8988T (cell line): ENCODE results near the gene STIM2.
"Not testable (repeated sequence)": the region's sequence is repeated elsewhere in the genome, so short reads cannot be mapped to it uniquely, and the experiment has no call there.

Experiments used
- DNase-seq: peaks from one replicate; pipeline ENCODE4 v3.0.0; 2011

STIM2 gene

DNA sequence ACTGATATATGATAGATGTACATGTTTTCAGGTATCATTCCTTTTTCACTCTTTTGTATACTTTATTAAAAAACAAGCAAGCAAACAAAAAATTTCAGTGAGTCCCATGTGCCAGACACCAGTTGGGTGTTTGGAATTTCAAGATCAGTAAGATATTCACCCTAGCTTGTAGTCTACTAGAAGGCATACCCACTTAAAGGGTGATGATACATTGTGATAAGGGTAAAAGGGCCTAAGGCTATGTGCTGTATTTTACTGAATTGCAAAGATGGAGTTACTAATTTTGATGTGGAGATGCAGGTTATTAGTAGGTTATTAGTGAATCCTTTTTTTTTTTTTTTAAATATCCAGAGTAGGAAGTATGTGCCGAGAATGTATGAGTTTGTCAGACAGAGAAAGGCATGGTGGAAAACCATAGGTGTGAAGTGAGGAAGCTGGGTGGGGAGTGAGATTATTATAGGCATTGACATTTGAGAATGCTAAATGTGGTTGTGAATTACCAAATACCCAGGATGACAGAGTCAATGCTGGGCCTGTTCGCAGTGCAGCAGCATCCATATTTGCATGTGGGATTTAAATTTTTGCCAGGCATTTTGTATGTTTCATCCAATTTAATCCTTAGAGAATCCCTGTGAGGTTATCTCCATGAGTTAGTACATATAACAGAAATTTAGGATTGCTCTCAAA lies 10.1 kb downstream of the STIM2 start:
- no peak for DNase-seq

DNA sequence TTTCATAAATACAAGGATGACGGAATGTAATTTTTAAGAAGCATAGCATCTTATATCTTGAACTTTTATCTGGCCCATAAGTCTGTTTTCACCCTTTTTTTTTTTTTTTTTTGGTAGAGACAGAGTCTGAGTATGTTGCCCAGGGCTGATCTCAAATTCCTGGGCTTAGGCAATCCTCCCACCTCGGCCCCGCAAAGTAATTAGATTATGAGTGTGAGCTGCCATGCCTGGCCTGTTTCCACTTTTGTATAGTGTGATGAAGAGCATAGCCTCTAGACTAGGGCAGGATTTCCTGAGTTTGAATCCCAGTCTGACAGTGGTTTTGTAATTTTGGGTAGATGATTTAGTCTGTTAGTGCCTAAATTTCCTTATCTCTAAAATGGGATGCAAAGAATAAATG lies 11.0 kb downstream of the STIM2 start:
- no peak for DNase-seq

DNA sequence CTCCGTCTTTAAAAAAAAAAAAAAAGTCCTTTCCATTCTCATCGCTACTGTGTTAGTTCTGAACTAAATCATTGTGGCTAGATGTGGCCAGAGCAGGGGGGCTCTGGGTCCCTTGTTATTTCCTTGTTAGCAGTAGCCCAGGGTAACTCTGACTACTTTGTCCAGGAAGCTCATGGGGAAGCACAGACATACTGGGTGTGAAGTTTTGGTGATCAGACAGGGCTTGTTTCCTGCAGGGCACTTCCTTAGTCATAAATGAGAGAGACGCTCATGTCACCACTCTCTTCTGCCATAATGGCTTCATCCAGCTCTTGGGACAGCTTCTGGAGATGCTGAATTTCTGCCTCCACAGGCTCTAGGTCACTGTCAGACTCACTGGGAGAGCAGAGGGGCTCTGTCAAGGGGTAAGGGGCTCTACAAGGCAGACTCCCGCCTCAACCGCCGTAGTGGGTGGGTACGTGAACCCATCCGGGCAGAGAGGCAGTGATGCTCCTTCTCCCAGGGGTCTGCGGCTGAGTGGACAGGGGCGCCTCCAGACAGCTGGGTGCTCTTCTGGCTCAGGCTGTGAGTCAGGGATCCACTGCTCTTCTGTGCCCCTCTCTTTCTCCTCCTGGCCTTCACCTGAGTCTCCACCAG lies 12.9 kb downstream of the STIM2 start:
- no peak for DNase-seq

DNA sequence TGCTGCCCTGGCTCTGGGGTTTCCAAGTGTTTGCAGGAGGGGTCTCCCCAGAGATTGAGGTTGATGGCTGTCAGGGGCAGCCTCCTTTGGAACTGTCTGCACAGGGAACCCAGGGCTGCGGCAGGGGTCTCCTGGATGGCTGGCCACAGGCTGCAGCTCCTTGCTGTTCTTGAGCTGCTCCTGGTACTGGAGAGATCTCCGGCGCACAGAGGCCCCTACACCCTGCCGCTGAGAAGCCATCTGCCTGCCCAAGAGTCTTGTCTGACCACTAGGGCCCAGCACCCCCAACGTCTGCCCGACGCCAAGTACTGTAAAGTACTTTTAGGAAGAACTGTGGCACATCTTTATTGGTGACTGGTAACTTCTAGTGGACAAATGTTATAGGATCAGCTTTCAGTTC lies 13.5 kb downstream of the STIM2 start:
- DNase-seq, result no peak

DNA sequence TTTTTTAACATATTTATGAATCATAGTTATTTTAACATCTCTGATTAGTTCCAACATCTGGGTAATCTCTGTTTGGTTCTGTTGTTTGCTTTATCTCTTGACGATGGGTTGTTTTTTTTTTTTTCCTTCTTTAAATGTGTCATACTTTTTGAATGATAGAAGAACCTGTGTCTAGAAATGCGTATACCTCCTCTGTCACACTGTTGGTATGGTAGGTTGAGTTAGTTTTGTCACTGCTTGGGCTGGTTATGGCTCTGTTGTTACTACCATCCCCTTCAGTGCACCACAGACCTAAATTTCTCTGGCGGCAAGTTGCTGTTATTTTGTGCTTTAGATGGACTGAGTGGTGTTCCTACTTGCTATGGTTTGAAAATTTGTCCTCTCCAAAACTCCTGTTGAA lies 16.8 kb downstream of the STIM2 start:
- no peak for DNase-seq

DNA sequence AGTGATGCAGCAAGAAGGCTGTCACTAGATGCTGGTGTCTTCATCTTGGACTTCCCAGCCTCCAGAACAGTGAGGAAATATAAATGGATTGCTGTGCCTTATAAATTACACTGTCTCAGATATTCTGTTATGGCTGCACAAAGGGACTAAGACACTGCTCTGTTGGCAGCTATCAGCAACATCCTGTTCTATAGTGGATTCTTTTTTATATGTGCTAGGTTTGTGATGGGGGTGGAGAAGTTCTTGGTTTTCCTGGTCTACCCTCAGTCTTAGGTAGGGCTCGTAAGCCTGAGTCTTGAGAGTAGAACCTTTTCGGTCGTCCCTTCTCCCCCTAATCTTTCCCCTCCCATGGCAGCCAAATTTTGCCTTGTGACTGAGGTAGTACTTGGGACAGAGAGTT lies 17.3 kb downstream of the STIM2 start:
- DNase-seq, result no peak

DNA sequence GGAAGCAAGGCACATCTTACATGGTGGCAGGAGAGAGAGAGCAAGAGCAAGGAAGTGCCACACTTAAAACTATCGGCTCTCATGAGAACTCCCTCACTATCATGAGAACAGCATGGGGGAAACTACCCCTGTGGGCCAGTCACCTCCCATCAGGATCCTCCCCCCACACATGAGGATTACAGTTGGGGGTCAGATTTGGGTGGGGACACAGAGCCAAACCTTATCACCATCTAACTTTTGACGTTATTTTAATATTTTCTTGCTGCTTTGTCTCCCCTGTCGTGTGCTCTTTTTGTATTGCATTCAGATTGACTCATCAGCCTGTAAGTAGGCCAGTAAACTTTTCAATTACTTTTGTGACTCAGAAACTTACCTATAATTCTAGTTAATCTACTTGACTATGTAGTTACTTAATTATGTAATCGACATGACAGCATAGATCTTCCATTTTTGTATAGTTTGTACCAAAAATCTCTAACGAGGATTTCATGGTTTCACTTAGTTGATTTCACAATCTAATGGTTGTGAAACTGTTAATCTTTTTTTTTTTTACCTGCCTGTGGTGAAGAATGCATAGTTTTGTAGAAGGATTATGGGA lies 18.3 kb downstream of the STIM2 start:
- DNase-seq, result no peak

DNA sequence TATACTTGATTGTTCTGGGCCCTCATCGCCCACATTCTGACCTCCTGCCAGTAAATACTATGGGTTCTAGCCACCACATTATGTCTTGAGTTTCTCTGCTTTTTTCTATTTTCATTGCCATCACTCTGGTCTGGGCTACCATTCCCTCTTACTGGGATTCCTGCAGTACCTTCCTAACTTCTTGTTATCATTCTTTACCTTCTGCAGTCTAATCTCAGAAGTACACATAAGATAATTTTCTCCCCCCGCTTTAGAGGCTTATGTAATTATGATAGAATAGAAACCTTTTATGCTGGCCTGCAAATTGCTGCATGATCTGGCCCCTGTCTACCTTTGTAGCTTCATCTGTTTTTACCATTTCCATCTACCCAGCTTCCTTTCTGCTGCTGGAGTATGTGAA lies 19.2 kb downstream of the STIM2 start:
- DNase-seq, result no peak

DNA sequence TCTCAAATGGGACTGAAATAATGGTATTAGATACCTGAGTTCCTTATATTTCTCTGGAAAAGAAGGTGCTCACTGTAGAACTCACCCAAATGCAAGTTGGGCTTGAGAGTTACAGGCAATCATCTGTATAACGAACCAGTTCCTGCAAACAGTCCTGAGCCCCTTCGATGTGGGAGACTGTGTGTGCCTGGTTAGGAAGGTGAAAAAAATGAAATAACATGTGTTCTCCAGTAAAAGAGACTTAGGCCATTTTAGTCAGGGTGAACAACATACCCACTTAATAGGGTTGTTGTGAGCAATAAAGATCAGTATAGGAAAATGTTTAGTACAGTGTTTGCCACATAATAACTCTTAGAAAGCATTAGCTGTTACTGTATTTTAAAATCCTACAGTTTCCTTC lies 23.4 kb downstream of the STIM2 start:
- DNase-seq, result no peak

DNA sequence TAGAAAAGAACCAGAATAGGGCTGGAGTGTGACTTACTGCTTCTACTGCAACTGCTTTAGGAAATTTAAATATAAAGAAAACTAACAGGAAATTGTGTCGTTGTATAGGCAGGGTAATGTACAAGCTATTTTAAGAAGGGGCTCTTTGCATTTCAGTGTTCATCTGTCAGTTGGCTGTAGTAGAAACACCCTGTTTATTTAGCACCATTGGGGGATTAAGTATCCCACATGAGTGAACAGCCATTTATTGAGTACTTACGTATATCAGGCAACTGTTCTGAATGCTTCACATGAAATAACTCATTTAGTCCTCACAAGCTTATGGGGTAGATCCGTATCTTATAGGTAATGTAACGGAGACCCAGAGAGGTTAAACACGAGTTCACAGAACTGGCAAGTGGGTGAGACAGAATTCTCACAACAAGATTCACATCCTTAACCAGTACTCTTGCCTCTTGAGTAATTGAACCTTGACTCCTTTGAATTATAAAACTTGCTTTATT lies 23.9 kb downstream of the STIM2 start:
- no peak for DNase-seq

DNA sequence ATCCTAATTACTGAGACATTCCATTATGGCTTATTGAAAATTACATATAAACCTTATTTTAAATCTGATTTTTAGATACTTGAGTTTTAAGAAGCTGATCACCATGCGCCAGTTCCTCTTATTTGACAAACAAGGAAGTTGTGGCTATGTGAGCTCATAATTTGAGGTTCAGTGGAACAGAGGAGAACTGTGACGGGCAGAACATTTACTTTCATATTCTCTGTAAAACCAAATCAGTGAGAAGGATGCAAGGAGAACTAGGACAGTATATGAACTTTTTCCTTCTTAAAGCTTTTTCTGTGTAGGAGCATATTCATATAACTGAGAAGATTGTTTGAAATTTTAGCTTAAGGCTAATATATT lies 25.3 kb downstream of the STIM2 start:
- DNase-seq, result no peak

DNA sequence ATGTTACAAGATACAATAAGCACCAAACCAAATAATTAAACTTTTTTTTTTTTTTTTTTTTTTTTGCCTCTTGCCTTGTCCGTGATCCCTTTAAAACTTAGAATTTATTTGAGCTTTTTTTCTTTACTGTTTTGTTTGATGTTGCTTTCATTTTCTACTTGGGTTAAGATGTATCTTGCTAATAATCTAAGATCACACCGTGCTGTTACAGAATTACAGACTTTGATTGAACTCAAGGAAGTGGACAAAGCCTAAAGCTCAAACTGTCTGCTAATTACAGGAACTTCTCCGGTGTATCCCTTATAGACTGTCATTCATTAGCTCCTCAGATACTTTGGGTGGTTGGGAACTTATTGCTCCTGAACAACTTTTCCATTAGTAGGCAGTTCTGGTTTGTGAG lies 26.5 kb downstream of the STIM2 start:
- DNase-seq, result no peak

DNA sequence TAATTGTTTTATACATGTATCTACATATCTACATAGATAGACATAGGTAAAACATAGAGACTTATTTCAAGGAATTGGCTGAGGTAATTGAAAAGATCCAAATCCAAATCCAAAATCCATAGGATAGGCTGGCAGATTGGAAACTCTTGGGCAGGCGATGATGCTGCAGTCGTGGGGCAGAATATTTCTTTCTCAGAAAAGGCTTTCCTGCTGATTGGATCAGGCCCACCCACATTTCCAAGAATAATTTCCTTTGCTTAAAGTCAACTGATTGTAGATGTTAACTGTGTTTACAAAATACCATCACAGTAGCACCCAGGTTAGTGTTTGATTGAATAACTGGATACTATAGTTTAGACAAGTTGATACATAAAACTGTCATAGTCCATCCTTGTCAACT lies 27.2 kb downstream of the STIM2 start:
- DNase-seq, result no peak

DNA sequence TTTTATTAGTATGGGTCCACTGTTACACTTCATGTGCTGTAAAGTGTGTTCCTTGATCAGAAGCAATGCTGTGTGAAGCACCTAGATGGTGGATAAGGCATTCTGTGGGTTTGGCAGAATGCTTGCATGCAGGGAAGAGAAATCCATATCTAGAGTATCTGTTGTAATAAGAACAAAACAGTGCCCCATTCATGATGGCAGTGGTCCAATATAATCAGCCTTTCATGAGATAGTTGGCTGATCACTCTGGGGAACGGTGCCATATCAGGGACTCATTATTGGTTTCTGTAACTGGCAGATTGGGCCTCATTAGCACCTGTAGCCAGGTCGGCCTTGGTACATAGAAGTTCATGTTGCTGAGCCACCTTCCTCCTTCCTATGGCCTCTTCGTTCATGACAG lies 28.7 kb downstream of the STIM2 start:
- DNase-seq, result no peak

DNA sequence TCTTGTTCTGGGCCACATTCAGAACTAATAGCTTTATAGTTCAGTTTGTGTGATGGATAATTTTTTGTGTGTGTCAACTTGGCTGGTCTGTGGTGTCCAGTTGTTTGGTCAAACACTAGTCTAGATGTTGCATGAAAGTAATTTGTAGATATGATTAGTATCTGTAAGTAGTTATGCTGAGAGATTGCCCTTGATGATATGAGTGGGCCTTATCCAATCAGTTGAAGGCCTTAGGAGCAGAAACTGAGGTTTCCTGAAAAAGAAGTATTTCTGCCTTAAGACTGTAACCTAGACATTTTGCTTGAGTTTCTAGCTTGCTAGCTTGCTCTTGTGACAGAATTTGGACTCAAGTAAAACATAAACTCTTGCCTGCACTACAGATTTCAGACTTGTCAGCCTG lies 30.4 kb downstream of the STIM2 start:
- DNase-seq, result no peak

DNA sequence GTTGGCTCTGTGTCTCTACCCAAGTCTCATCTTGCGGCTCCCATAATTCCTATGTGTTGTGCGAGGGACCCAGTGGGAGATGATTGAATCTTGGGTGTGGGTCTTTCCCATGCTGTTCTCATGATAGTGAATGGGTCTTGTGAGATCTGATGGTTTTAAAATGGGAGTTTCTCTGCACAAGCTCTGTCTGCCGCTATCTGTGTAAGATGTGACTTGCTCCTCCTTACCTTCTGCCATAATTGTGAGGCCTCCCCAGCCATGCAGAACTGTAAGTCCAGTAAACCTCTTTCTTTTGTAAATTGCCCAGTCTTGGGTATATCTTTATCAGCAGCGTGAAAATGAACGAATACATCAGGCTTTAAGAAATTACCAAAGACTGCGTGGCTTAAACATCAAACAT lies 31.2 kb downstream of the STIM2 start:
- no peak for DNase-seq

DNA sequence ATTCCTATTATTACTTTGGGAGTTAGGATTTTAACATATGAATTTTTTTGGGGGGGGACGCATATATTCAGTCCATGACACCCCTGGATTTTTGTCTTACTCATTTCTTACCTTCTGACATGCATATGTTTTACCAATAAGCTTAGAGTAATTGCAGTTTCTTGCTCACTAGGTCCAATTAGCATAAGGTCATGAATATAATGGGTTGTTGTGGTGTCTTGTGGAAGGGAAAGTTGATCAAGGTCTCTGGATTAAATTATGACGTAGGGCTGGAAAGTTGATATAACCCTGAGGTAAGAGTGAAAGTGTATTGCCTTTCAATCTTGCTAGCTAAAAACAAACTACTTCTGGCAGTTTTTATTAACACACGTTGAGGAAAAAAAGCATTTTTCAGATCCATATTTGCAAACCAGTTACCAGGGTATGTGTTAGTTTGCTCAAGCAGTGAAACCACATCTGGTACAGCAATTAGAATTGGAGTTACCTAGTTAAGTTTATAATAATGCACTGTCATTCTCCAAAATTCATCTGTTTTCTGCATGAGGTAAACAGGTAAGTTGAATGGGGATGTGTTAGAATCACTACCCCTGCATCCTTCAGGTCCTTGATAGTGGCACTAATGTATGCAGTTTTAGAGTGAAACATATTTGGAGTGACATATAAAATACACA lies 32.0 kb downstream of the STIM2 start:
- no peak for DNase-seq

DNA sequence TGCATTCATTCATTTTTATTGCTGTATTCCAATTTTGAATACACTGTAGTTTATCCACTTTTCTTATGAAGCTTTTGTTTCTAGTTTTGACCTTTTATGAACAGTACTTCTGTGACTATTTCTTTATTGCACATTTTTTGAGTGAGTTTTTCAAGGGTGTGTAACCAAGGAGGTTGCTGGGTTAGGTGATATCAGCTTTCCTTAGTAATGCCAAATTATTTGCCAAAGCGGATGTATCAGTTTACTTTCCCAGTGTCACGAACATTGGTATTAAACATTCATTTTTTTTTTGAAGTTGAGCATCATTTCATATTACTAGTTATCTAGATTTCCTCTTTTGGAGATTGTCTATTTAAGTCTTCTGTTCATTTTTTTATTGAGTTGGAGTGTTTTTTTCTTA lies 32.9 kb downstream of the STIM2 start:
- no peak for DNase-seq

DNA sequence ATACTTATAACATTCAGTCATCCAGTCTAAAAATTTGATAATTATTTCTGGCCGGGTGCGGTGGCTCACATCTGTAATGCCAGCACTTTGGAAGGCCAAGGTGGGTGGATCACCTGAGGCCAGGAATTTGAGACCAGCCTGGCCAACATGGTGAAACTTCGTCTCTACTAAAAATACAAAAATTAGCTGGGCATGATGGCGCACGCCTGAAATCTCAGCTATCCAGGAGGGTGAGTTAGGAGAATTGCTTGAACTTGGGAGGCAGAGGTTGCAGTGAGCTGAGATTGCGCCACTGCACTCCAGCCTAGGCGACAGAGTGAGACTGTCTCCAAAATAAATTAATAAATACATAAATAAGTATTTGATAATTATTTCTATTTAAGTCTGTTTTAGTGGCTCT lies 34.2 kb downstream of the STIM2 start:
- DNase-seq, result not testable (repeated sequence)

DNA sequence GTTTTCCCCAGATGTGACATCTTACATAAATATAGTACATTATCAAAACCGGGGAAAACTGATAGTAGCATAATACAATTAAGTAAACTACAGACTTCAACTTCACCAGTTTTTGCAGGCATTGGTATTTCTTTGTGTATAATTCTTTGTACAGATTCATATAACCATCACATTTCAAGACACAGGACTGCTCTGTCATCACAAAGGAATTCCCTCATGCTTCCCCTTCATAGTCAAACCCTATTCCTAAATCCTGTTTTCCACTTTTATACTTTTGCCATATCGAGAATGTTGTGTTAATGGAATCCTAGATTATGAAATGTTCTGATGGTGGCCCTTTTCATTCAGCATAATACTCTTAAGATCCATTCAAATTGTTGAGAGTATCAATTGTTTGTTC lies 36.0 kb downstream of the STIM2 start:
- DNase-seq, result no peak

DNA sequence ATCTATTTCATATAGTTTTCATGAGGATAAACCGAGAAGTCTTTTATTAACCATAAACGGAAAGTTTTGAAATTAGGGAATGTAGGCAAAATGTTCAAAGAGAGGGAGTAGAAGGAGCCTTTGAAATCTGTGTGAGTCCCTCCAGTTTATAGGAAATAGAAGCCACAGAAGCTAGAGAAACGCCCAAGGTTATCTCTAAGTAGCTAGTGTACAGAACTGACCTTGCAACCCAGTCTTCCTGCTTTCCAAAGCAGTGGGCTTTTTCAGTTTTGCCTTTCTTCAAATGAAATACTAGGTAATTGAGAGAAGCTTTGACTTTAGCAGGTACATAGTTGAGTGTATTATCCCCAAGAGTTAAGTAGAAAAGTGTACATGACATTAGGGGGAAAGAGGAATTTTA lies 39.4 kb downstream of the STIM2 start:
- no peak for DNase-seq

DNA sequence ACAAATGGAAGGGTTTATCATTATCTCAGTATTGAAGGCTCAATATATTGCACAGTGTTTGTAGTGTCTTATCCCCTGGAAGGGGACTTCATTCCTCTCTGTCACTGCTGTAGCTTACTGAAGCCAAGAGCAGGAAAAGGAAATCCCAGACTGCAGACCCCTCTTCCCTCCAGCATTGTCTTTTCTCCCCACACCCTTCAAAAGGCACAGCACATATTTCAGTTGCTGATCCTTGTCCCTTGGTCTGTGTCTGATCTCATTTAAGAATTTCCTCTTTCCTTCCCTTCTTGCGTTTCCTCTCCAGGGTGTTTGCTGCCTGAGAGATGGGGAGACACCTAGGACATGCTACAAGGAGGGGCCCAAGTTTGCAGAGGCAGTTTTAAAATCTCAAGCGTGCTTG lies 40.1 kb downstream of the STIM2 start:
- no peak for DNase-seq

DNA sequence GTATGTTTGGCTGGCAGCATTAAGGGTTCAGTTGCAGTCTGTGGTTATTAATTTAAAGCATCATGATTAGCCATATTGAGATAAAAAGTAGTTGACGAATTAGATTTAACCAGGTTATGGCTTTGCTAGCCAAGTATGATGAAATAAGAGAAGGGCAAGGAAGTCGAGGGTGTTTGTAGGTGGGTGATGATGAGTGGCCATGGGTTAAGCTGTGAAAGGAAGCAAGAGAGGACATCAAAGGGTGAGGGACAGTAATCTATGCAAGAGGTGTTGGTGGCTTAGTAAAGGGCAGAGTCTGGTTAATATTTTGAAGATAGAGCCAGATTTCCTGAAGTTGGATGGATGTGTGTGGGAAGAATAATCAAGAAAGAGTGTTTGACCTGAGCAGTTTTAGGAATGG lies 44.5 kb downstream of the STIM2 start:
- no peak for DNase-seq
